HepG2 (cell line): Measurements from ENCODE around the gene BCAS1. TPM values are rescaled to one million over a fixed set of nuclear protein-coding genes. Genes with fewer than 3 reads are reported as not detected.
A peak's percentile ranks its signal among the peaks of the same experiment; 100 is the strongest.

Experiments
- ARID2 ChIP-seq: sonication (generic); formaldehyde crosslinking; IDR thresholded peaks from 2 replicates; pipeline ENCODE4 v1.8.1; 2022; ENCODE audit warnings: mild to moderate bottlenecking, missing genetic modification reagents, borderline replicate concordance
- CBX2 ChIP-seq, 2 experiments: fragments of 200-600 bp in 1 of 2; sonication (generic); formaldehyde crosslinking in 1 of 2; IDR thresholded peaks; 2 replicates each; pipeline versions ENCODE4 v1.7.0 to v1.8.1; 2018 to 2022; ENCODE audit warnings: low read depth in 2 of 2, low read length in 1 of 2, mild to moderate bottlenecking in 1 of 2, missing genetic modification reagents in 1 of 2
- CEBPZ ChIP-seq: IDR thresholded peaks from 2 replicates; pipeline ENCODE4 v1.6.1; 2012; ENCODE audit warnings: low read length, improper control_type of control experiment
- ELF3 ChIP-seq: IDR thresholded peaks from 2 replicates; pipeline ENCODE4 v1.6.1; 2016; ENCODE audit warnings: missing genetic modification reagents, missing compliant biosample characterization
- KLF6 ChIP-seq: IDR thresholded peaks from 2 replicates; pipeline ENCODE4 v1.8.0; 2016; ENCODE audit warnings: missing biosample characterization, missing genetic modification reagents
- MTA3 ChIP-seq: sonication (generic); formaldehyde crosslinking; IDR thresholded peaks from 2 replicates; pipeline ENCODE4 v1.4.0; 2020; ENCODE audit warnings: missing genetic modification reagents
- NCOA1 ChIP-seq: sonication (generic); formaldehyde crosslinking; IDR thresholded peaks from 2 replicates; pipeline ENCODE4 v1.9.0; 2021; ENCODE audit warnings: missing genetic modification reagents
- NFYC ChIP-seq: IDR thresholded peaks from 2 replicates; pipeline ENCODE4 v1.6.1; 2016; ENCODE audit warnings: missing genetic modification reagents, missing compliant biosample characterization
- REXO4 ChIP-seq: sonication (generic); formaldehyde crosslinking; IDR thresholded peaks from 2 replicates; pipeline ENCODE4 v1.8.0; 2022; ENCODE audit warnings: missing genetic modification reagents, mild to moderate bottlenecking, borderline replicate concordance
- SMARCE1 ChIP-seq: fragments of 450-650 bp; IDR thresholded peaks from 2 replicates; pipeline ENCODE4 v1.6.1; 2017; ENCODE audit warnings: borderline replicate concordance
- TRIM24 ChIP-seq: sonication (generic); formaldehyde crosslinking; IDR thresholded peaks from 2 replicates; pipeline ENCODE4 v1.8.0; 2022; ENCODE audit warnings: mild to moderate bottlenecking, missing genetic modification reagents
- ZIK1 ChIP-seq: sonication (generic); formaldehyde crosslinking; IDR thresholded peaks from 2 replicates; pipeline ENCODE4 v1.5.0; 2020; ENCODE audit warnings: mild to moderate bottlenecking, low read depth, missing genetic modification reagents, borderline replicate concordance
- ZMAT3 ChIP-seq: sonication (generic); formaldehyde crosslinking; conservative IDR thresholded peaks from 2 replicates; pipeline ENCODE4 v1.7.0; 2021; ENCODE audit warnings: missing genetic modification reagents
- ZSCAN20 ChIP-seq: sonication (generic); formaldehyde crosslinking; IDR thresholded peaks from 2 replicates; pipeline ENCODE4 v1.4.0; 2020; ENCODE audit warnings: missing genetic modification reagents, mild to moderate bottlenecking, borderline replicate concordance
- polyA plus RNA-seq, 8 experiments: library from polyadenylated mRNA; depleted of rRNA in 3 of 8; stranded (reverse) in 7 of 8; unstranded in 1 of 8; fragments of >200 nt; fragmentation: Illumina TruSeq in 4 of 8; extraction: Trizol in 4 of 8; gene quantifications; 2 replicates each; pipeline versions ENCODE4 v1.2.1 to v1.2.3, GENCODE V29; 2011 to 2016; ENCODE audit warnings: low read depth in 4 of 8, missing spikeins in 1 of 8, mixed read lengths in 1 of 8; ENCODE audit not compliant: insufficient read depth in 1 of 8
- total RNA-seq, 5 experiments: library from RNA; depleted of rRNA; stranded (reverse); fragments of >200 nt; fragmentation: Illumina TruSeq; extraction: Trizol; gene quantifications; 2 replicates each; pipeline ENCODE4 v1.2.3, GENCODE V29; 2016; ENCODE audit warnings: low read depth in 1 of 5
- TF ChIP-seq, protein P1 (sequence below): sonication (generic); formaldehyde crosslinking; conservative IDR thresholded peaks from 2 replicates; pipeline ENCODE4 v1.8.0; 2022; ENCODE audit warnings: mild to moderate bottlenecking, moderate library complexity, missing genetic modification reagents
- TF ChIP-seq, protein P2 (sequence below): sonication (generic); formaldehyde crosslinking; IDR thresholded peaks from 2 replicates; pipeline ENCODE4 v1.4.0; 2020; ENCODE audit warnings: mild to moderate bottlenecking, missing genetic modification reagents
- TF ChIP-seq, protein P3 (sequence below): sonication (generic); formaldehyde crosslinking; IDR thresholded peaks from 2 replicates; pipeline ENCODE4 v1.4.0; 2020; ENCODE audit warnings: missing genetic modification reagents, borderline replicate concordance

The BCAS1 gene
- total and polyA plus RNA-seq, 2 of the 13 experiments (the other 11 are each of a cell fraction or from before 2014, with no cell fraction given), result 0.55 to 0.91 TPM

GRCh38 chr20:54107600-54108325 lies 37.4 kb upstream of the BCAS1 start (continued):
- TF ChIP-seq, protein P1, sequence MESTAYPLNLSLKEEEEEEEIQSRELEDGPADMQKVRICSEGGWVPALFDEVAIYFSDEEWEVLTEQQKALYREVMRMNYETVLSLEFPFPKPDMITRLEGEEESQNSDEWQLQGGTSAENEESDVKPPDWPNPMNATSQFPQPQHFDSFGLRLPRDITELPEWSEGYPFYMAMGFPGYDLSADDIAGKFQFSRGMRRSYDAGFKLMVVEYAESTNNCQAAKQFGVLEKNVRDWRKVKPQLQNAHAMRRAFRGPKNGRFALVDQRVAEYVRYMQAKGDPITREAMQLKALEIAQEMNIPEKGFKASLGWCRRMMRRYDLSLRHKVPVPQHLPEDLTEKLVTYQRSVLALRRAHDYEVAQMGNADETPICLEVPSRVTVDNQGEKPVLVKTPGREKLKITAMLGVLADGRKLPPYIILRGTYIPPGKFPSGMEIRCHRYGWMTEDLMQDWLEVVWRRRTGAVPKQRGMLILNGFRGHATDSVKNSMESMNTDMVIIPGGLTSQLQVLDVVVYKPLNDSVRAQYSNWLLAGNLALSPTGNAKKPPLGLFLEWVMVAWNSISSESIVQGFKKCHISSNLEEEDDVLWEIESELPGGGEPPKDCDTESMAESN (CRISPR knock-in tag), result 0 out of 2 replicates have a peak, but pooled peaks have one; percentile 29
- TF ChIP-seq KLF6 (CRISPR knock-in tag), result peak; percentile 79
- TF ChIP-seq TRIM24 (CRISPR knock-in tag), result 0 out of 2 replicates have a peak, but pooled peaks have one; percentile 48
- no peak for TF ChIP-seq CEBPZ
- TF ChIP-seq ZMAT3 (CRISPR knock-in tag), result peak; percentile 95
- TF ChIP-seq ZIK1, result no peak
- TF ChIP-seq, protein P2, sequence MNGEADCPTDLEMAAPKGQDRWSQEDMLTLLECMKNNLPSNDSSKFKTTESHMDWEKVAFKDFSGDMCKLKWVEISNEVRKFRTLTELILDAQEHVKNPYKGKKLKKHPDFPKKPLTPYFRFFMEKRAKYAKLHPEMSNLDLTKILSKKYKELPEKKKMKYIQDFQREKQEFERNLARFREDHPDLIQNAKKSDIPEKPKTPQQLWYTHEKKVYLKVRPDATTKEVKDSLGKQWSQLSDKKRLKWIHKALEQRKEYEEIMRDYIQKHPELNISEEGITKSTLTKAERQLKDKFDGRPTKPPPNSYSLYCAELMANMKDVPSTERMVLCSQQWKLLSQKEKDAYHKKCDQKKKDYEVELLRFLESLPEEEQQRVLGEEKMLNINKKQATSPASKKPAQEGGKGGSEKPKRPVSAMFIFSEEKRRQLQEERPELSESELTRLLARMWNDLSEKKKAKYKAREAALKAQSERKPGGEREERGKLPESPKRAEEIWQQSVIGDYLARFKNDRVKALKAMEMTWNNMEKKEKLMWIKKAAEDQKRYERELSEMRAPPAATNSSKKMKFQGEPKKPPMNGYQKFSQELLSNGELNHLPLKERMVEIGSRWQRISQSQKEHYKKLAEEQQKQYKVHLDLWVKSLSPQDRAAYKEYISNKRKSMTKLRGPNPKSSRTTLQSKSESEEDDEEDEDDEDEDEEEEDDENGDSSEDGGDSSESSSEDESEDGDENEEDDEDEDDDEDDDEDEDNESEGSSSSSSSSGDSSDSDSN (CRISPR knock-in tag), result peak; percentile 64
- TF ChIP-seq, protein P3, sequence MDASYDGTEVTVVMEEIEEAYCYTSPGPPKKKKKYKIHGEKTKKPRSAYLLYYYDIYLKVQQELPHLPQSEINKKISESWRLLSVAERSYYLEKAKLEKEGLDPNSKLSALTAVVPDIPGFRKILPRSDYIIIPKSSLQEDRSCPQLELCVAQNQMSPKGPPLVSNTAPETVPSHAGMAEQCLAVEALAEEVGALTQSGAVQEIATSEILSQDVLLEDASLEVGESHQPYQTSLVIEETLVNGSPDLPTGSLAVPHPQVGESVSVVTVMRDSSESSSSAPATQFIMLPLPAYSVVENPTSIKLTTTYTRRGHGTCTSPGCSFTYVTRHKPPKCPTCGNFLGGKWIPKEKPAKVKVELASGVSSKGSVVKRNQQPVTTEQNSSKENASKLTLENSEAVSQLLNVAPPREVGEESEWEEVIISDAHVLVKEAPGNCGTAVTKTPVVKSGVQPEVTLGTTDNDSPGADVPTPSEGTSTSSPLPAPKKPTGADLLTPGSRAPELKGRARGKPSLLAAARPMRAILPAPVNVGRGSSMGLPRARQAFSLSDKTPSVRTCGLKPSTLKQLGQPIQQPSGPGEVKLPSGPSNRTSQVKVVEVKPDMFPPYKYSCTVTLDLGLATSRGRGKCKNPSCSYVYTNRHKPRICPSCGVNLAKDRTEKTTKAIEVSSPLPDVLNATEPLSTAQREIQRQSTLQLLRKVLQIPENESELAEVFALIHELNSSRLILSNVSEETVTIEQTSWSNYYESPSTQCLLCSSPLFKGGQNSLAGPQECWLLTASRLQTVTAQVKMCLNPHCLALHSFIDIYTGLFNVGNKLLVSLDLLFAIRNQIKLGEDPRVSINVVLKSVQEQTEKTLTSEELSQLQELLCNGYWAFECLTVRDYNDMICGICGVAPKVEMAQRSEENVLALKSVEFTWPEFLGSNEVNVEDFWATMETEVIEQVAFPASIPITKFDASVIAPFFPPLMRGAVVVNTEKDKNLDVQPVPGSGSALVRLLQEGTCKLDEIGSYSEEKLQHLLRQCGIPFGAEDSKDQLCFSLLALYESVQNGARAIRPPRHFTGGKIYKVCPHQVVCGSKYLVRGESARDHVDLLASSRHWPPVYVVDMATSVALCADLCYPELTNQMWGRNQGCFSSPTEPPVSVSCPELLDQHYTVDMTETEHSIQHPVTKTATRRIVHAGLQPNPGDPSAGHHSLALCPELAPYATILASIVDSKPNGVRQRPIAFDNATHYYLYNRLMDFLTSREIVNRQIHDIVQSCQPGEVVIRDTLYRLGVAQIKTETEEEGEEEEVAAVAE, result no peak; the same call in 1 of the 2 replicates
- no peak for TF ChIP-seq REXO4
- TF ChIP-seq CBX2 (IDR thresholded peaks at IDR 0.05; ENCODE audit: low read depth, low read length), result no peak
- no peak for TF ChIP-seq CBX2 (CRISPR knock-in tag; IDR thresholded peaks at IDR 0.05; ENCODE audit: low read depth)
- TF ChIP-seq NCOA1, result peak; percentile 74
- peak; percentile 56; the same call in 1 of the 2 replicates for TF ChIP-seq ARID2 (CRISPR knock-in tag)
- peak; percentile 99 for TF ChIP-seq ELF3 (CRISPR knock-in tag)
- no peak for TF ChIP-seq MTA3
- TF ChIP-seq NFYC, result peak; percentile 58; the same call in 1 of the 2 replicates
- no peak for TF ChIP-seq SMARCE1
- no peak for TF ChIP-seq ZSCAN20 (CRISPR knock-in tag)
